Measurements from ENCODE around the gene ARID1A. TPM values are rescaled to one million over a fixed set of nuclear protein-coding genes. Genes with fewer than 3 reads are reported as not detected.

ARID1A gene
- total RNA-seq, 1 donor from 2014 or later = 142 TPM

DNA sequence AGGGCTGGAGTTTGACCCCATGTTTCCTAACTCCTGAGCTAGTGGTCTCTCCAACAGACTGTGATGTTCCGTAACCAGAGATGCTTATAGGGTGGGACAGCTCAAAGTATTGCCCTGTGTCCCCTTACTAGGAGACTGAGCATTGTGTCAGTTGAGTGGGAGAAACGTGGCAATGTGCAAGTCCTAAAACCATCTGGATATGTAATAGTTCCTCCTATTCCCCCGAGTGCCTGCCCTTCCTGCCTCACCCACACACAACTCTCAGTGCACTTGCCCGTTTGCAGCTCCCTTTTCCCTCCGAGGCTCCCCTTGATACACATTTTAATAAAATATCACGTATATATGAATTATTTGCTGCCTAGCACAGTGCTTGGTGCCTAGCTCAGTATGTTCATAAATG, 95.3 kb downstream of the ARID1A start:
- no peaks in the 10 kb centered on the region for H3K27me3 Mint-ChIP-seq
- no peak for ATAC-seq (ENCODE audit: low read depth)
- H3K27ac Mint-ChIP-seq = no peak overlapping the region
- H3K36me3 Mint-ChIP-seq (ENCODE audit: low read depth) = peaks cover 52% of the 10 kb centered on the region
- ChIA-PET CTCF (interaction anchor here (0.8 to 10.4 kb wide), 7 partner anchors 19 to 189 kb away, joined by 4 to 302 read pairs (median 41); partner anchors contain the start of genes ARID1A and ZDHHC18), POLR2A (interaction anchor here (4.6 to 8.7 kb wide), 2 partner anchors 94 to 190 kb away, joined by 73 to 308 read pairs; partner anchors contain the start of gene ARID1A)
- no peaks in the 10 kb centered on the region for H3K9me3 Mint-ChIP-seq
- no peak for DNase-seq
- intact Hi-C loops (cut with micrococcal nuclease) = no loop called here
- TF ChIP-seq CTCF (IDR thresholded peaks at IDR 0.05) = no peak
- peaks cover 26% of the 10 kb centered on the region for H3K4me1 Mint-ChIP-seq
- no peak overlapping the region for H3K4me3 Mint-ChIP-seq

GRCh38 chr1:26791626-26792025, 95.8 kb downstream of the ARID1A start:
- no peak for DNase-seq
- H3K27me3 Mint-ChIP-seq = no peaks in the 10 kb centered on the region
- POLR2A ChIA-PET = interaction anchor here (0.8 to 8.7 kb wide), 3 partner anchors 45 to 191 kb away, joined by 7 to 308 read pairs (median 73); partner anchors contain the start of gene ARID1A
- peaks cover 21% of the 10 kb centered on the region for H3K4me1 Mint-ChIP-seq
- H3K4me3 Mint-ChIP-seq = no peak overlapping the region
- intact Hi-C loops (cut with micrococcal nuclease) = no loop called here
- CTCF ChIA-PET = interaction anchor here (1.4 to 10.4 kb wide), 4 partner anchors 18 to 189 kb away, joined by 5 to 302 read pairs (median 77); no protein-coding TSS in a partner anchor
- no peaks in the 10 kb centered on the region for H3K9me3 Mint-ChIP-seq
- H3K36me3 Mint-ChIP-seq (ENCODE audit: low read depth) = peaks cover 57% of the 10 kb centered on the region
- ATAC-seq (ENCODE audit: low read depth) = no peak
- TF ChIP-seq CTCF (IDR thresholded peaks at IDR 0.05) = no peak
- H3K27ac Mint-ChIP-seq = no peak overlapping the region

DNA sequence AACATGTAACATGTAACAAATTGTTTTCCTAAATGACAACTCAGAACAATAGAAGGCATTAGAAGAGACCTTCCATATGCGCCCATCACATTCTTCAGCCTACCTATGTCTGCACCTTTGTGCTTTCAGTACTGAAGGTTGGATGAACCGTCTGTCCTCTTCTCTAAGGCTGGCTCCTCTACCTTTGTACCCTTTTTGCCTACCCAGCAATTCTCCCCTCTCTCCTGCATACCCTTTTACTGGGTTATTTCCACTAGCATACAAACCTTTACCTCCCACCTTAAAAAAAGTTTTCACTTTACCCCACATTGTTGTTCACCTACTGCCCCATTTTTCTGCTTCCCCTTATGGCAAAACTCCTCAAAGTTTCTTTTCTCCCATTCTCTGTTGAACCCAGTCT, 97.1 kb downstream of the ARID1A start:
- no peak for DNase-seq
- Mint-ChIP-seq H3K27ac (no peak overlapping the region), H3K36me3 (ENCODE audit: low read depth) (peaks cover 62% of the 10 kb centered on the region), H3K4me3 (no peak overlapping the region), H3K4me1 (peaks cover 14% of the 10 kb centered on the region), H3K9me3 (no peaks in the 10 kb centered on the region), H3K27me3 (no peaks in the 10 kb centered on the region)
- ATAC-seq (ENCODE audit: low read depth) = no peak
- no peak for TF ChIP-seq CTCF (IDR thresholded peaks at IDR 0.05)
- CTCF ChIA-PET = interaction anchor here (10.4 kb wide), 1 partner anchor 191 kb away, joined by 302 read pairs; no protein-coding TSS in a partner anchor
- POLR2A ChIA-PET = no interaction called here
- intact Hi-C loops (cut with micrococcal nuclease) = no loop called here

DNA sequence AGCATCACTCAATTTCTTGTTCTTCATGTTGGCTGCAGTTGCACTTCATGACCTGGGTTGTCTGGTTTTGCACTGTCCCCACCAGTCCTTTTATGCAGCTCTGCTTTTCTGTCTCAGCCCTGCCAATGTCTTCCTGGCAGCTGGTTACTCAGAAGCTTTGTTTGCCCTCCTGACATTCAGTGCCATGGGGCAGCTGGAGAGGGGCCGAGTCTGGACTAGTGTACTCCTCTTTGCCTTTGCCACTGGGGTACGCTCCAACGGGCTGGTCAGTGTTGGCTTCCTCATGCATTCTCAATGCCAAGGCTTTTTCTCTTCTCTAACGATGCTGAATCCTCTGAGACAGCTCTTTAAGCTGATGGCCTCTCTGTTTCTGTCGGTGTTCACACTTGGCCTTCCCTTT, 98.6 kb downstream of the ARID1A start:
- H3K36me3 Mint-ChIP-seq (ENCODE audit: low read depth) = peaks cover 65% of the 10 kb centered on the region

More for the DNA sequence above, 98.6 kb downstream of the ARID1A start:
- Mint-ChIP-seq H3K27me3 (no peaks in the 10 kb centered on the region), H3K4me1 (peaks cover 5% of the 10 kb centered on the region), H3K9me3 (no peaks in the 10 kb centered on the region), H3K4me3 (no peak overlapping the region), H3K27ac (no peak overlapping the region)
- no peak for ATAC-seq (ENCODE audit: low read depth)
- POLR2A ChIA-PET = no interaction called here
- CTCF ChIA-PET = interaction anchor here (0.8 to 1.4 kb wide), 3 partner anchors 16 to 192 kb away, joined by 3 to 4 read pairs (median 3); no protein-coding TSS in a partner anchor
- DNase-seq = no peak
- intact Hi-C loops (cut with micrococcal nuclease) = no loop called here
- no peak for TF ChIP-seq CTCF (IDR thresholded peaks at IDR 0.05)

All from activated B cell treated with CpG ODN at 0.5 μM for 24 hours (primary cell).